ENCODE measurements around the gene NTMT1. TPM values are rescaled to one million over a fixed set of nuclear protein-coding genes. Genes with fewer than 3 reads are reported as not detected.

The NTMT1 gene
- total RNA-seq, 1 donor from 2014 or later: 40.8 TPM

DNA sequence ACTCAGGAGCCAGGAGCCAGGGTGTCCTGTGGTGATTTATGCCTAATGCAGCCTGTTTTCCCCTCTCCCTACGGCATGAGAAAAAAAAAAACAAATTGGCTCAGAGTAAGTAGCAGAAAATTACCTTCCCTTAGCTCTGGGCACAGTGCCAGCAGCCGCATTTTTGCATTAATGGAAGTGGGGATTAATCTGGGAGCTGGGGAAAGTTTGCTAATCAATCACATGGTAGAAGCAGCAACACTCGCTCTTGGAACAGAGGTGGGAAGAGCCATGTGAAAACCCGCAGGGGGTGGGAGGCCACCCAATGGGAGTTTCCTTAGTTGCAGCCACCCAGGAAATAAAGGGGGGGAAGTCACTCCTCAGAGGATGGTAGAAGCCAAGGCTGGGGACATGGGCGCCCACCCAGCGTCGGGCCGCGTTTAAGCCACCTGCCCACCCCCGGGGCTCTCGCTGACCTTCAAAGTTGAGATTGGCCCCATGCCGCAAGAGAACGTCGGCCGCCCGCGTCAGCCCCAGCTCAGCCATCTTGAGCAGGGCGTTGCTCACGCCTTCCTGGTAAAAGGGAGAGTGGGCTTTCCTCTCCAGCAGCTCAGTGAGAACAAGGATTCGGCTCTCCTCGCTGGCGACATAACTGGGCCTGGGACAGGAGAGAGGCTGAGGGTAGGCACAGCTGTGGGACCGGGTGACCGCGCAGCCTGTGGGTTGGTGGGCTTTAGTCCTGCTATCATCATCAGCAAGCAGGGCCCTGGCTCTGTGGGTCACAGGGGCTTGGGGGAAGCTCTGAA is 14.3 kb downstream of the NTMT1 start:
- Histone ChIP-seq H3K36me3 (ENCODE audit: control insufficient read depth, insufficient read depth, low read length) (peaks cover 14% of the 10 kb centered on the region), H3K27me3 (ENCODE audit: control insufficient read depth, insufficient read depth, low read length) (no peaks in the 10 kb centered on the region), H3K4me3 (ENCODE audit: low read depth, low read length) (no peak overlapping the region)
- no peak for FAIRE-seq
- no peak for DNase-seq (ENCODE audit: low read depth)
- TF ChIP-seq, protein P1, sequence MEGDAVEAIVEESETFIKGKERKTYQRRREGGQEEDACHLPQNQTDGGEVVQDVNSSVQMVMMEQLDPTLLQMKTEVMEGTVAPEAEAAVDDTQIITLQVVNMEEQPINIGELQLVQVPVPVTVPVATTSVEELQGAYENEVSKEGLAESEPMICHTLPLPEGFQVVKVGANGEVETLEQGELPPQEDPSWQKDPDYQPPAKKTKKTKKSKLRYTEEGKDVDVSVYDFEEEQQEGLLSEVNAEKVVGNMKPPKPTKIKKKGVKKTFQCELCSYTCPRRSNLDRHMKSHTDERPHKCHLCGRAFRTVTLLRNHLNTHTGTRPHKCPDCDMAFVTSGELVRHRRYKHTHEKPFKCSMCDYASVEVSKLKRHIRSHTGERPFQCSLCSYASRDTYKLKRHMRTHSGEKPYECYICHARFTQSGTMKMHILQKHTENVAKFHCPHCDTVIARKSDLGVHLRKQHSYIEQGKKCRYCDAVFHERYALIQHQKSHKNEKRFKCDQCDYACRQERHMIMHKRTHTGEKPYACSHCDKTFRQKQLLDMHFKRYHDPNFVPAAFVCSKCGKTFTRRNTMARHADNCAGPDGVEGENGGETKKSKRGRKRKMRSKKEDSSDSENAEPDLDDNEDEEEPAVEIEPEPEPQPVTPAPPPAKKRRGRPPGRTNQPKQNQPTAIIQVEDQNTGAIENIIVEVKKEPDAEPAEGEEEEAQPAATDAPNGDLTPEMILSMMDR (IDR thresholded peaks at IDR 0.05; ENCODE audit: insufficient read depth, low read length, severe bottlenecking): no peak

DNA sequence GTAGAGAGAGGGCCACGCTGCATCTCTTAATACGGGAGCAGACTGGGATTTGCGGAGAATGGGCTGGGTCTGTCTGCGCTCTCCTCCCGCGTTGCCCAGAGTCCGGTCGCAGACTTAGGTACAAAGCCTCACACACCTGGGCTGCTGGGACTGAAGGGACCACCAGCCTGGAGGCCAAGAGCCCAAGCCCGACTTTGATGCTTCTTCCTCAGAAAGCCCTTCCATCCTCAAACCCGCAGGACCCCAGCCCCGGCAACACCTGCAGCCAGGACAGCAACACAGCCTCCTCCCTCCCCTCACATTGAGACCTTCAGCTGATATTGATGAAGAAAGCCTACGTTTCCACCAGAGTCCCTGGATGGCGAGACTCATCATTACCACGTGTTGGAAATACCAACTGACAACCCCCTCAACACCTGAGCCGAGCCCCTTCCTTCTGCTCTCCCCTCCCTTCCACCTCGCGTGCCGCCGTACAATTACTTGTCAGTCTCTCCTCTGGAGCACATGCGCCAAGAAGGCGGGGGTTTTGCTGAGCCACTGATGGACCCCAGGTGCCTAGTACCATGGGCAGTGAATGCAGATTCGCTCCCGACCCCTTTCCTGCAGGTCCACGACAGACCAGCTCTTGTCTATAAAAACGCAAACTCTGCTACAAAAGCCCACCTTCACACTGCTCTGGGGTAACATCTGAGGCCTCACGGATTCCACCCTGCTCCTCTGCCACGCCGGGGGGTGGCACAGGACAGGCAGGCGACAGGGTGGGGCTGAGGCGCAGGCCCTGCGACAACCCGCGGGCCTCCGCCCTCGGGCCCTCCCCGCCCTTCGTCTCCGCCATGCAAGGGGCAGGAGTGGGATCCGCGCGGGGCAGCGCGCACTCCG is 15.1 kb downstream of the NTMT1 start:
- H3K36me3 ChIP-seq (ENCODE audit: control insufficient read depth, insufficient read depth, low read length): peaks cover 13% of the 10 kb centered on the region
- FAIRE-seq (no peak), DNase-seq (ENCODE audit: low read depth) (no peak)
- H3K4me3 ChIP-seq (ENCODE audit: low read depth, low read length): peak overlapping the region; percentile 96
- no peaks in the 10 kb centered on the region for H3K27me3 ChIP-seq (ENCODE audit: control insufficient read depth, insufficient read depth, low read length)
- TF ChIP-seq, protein P1 (IDR thresholded peaks at IDR 0.05; ENCODE audit: insufficient read depth, low read length, severe bottlenecking): no peak

DNA sequence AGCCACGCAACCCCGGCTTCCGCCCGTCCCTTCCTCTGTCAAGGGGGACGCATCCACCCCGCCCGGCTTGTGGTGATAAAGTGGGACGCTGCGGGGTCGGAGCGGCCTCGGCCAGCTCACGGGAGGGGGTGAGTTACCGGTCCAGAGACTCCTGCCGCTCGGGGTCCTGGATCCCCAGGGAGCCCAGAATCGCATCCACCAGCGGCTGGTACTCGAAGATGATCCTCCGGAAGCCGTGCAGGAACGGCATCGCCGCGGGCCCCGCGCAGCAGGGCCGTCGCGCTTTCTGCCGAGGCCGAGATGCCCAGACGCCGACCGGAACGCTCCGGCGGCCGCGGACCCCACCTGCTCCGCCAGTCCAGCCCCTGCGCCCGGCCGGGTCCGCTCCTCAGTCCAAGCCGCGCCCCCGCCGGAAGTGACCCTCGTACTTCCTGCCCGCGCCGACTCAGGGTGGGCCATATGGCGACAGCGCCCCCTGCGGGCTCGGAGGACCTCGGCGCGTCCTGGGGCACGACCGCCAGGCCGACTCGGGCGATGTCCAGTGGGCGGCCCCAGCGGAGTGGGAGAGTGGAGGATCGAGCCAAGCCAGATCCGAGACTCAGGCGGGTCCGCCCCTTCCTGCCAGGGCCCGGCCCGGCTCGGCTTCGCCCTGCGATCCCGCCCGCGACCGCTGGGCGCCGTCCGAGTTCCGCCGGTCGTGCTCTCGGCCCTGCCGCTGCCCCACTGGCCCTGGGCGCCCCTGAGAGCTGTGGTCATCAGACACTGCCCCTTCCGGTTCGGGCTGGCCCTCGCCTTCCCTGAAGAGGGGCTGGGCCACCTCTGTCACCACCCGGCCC is 16.0 kb downstream of the NTMT1 start, which contains the start of gene ASB6:
ASB6 (minus strand) TSS at position 402 of the 836 bp plus-strand sequence; CDS start at position 250, 152 bp downstream.
- peak; percentile 77 for DNase-seq (ENCODE audit: low read depth)
- FAIRE-seq: no peak
- peaks cover 11% of the 10 kb centered on the region for H3K36me3 ChIP-seq (ENCODE audit: control insufficient read depth, insufficient read depth, low read length)
- H3K4me3 ChIP-seq (ENCODE audit: low read depth, low read length): peak within 1 kb of the TSS; percentile 96
- no peaks in the 10 kb centered on the region for H3K27me3 ChIP-seq (ENCODE audit: control insufficient read depth, insufficient read depth, low read length)
- TF ChIP-seq, protein P1 (IDR thresholded peaks at IDR 0.05; ENCODE audit: insufficient read depth, low read length, severe bottlenecking): peak; percentile 95

DNA sequence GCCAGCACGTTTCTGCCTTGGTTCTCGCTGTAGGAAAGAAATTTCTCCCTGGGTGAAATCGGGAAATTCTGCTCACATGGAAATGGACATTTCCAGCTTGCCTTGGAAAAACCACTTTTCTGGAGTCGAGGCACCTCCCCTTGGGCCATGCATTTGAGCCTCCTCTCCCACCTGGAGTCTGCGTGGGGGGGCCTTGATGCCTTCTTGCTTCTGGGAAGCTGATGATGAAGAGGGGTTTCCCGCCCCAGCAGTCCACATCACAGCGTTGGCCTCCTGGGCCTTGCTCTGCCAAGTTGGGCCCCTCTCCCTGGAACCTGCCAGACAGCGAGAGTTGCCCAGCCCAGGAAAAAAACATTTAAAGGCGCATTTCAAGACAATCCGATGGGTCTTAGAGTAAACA is 17.7 kb downstream of the NTMT1 start:
- no peaks in the 10 kb centered on the region for H3K27me3 ChIP-seq (ENCODE audit: control insufficient read depth, insufficient read depth, low read length)
- FAIRE-seq (no peak), DNase-seq (ENCODE audit: low read depth) (no peak)
- H3K4me3 ChIP-seq (ENCODE audit: low read depth, low read length): no peak overlapping the region
- TF ChIP-seq, protein P1 (IDR thresholded peaks at IDR 0.05; ENCODE audit: insufficient read depth, low read length, severe bottlenecking): no peak
- peaks cover 6% of the 10 kb centered on the region for H3K36me3 ChIP-seq (ENCODE audit: control insufficient read depth, insufficient read depth, low read length)

DNA sequence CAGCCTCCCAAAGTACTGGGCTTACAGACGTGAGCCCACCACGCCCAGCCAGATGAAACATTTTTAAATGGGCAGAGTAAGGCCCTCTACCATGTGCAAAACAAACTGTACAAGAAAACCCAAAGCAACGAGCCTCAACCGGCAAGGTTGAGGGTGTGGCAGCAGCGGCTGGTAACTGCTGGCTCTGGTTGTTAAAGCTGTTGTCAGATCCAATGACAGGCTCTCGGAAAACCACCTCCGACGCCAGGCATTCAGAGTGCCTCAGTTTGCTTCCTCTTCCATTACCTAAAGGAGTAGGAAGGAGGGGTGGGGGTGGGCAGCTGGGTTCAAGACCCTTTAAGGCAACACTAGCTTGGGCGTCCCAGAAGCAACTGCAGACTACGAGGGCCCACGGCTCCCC is 18.4 kb downstream of the NTMT1 start:
- Histone ChIP-seq H3K4me3 (ENCODE audit: low read depth, low read length) (no peak overlapping the region), H3K36me3 (ENCODE audit: control insufficient read depth, insufficient read depth, low read length) (peaks cover 3% of the 10 kb centered on the region), H3K27me3 (ENCODE audit: control insufficient read depth, insufficient read depth, low read length) (no peaks in the 10 kb centered on the region)
- DNase-seq (ENCODE audit: low read depth) (peak; percentile 15), FAIRE-seq (no peak)
- TF ChIP-seq, protein P1 (IDR thresholded peaks at IDR 0.05; ENCODE audit: insufficient read depth, low read length, severe bottlenecking): no peak
